ENCODE measurements around the gene GRXCR1.

The GRXCR1 gene

GRCh38 chr4:43014256-43014655 lies 121.7 kb downstream of the GRXCR1 start:
- Histone ChIP-seq H3K4me1 (ENCODE audit: control insufficient read depth, insufficient read depth, low read length) (no peaks in the 10 kb centered on the region), H3K27me3 (ENCODE audit: control insufficient read depth in 1 of 2, insufficient read depth in 2 of 2, low read length in 2 of 2) (no peaks in the 10 kb centered on the region), H3K4me3 (ENCODE audit: low read length in 2 of 2) (no peak overlapping the region), H3K9ac (ENCODE audit: low read length in 2 of 2) (no peak overlapping the region), H3K27ac (ENCODE audit: low read length) (no peak overlapping the region), H3K36me3 (ENCODE audit: control insufficient read depth in 2 of 2, insufficient read depth in 2 of 2, low read length in 2 of 2) (no peaks in the 10 kb centered on the region), H3K9me3 (ENCODE audit: control insufficient read depth in 2 of 2, low read length in 2 of 2) (no peaks in the 10 kb centered on the region)

- Histone ChIP-seq H3K27ac (ENCODE audit: low read length) (no peak overlapping the region), H3K36me3 (ENCODE audit: control insufficient read depth in 2 of 2, insufficient read depth in 2 of 2, low read length in 2 of 2) (no peaks in the 10 kb centered on the region), H3K9ac (ENCODE audit: low read length in 2 of 2) (no peak overlapping the region), H3K9me3 (ENCODE audit: control insufficient read depth in 2 of 2, low read length in 2 of 2) (no peaks in the 10 kb centered on the region), H3K27me3 (ENCODE audit: control insufficient read depth in 1 of 2, insufficient read depth in 2 of 2, low read length in 2 of 2) (no peaks in the 10 kb centered on the region), H3K4me3 (ENCODE audit: low read length in 2 of 2) (no peak overlapping the region), H3K4me1 (ENCODE audit: control insufficient read depth, insufficient read depth, low read length) (no peaks in the 10 kb centered on the region)
These were observed 149.1 kb downstream of the GRXCR1 start for GRCh38 chr4:43041632-43042031.

- Histone ChIP-seq H3K36me3 (ENCODE audit: control insufficient read depth in 2 of 2, insufficient read depth in 2 of 2, low read length in 2 of 2) (no peaks in the 10 kb centered on the region), H3K9ac (ENCODE audit: low read length in 2 of 2) (no peak overlapping the region), H3K27ac (ENCODE audit: low read length) (no peak overlapping the region), H3K4me1 (ENCODE audit: control insufficient read depth, insufficient read depth, low read length) (no peaks in the 10 kb centered on the region), H3K27me3 (ENCODE audit: control insufficient read depth in 1 of 2, insufficient read depth in 2 of 2, low read length in 2 of 2) (no peaks in the 10 kb centered on the region), H3K9me3 (ENCODE audit: control insufficient read depth in 2 of 2, low read length in 2 of 2) (no peaks in the 10 kb centered on the region), H3K4me3 (ENCODE audit: low read length in 2 of 2) (no peak overlapping the region)
These were observed 154.5 kb downstream of the GRXCR1 start for GRCh38 chr4:43047058-43047457.

GRCh38 chr4:43048570-43048969 lies 156.1 kb downstream of the GRXCR1 start:
- Histone ChIP-seq H3K27ac (ENCODE audit: low read length) (no peak overlapping the region), H3K4me3 (ENCODE audit: low read length in 2 of 2) (no peak overlapping the region), H3K27me3 (ENCODE audit: control insufficient read depth in 1 of 2, insufficient read depth in 2 of 2, low read length in 2 of 2) (no peaks in the 10 kb centered on the region), H3K9ac (ENCODE audit: low read length in 2 of 2) (no peak overlapping the region), H3K9me3 (ENCODE audit: control insufficient read depth in 2 of 2, low read length in 2 of 2) (no peaks in the 10 kb centered on the region), H3K36me3 (ENCODE audit: control insufficient read depth in 2 of 2, insufficient read depth in 2 of 2, low read length in 2 of 2) (no peaks in the 10 kb centered on the region), H3K4me1 (ENCODE audit: control insufficient read depth, insufficient read depth, low read length) (no peaks in the 10 kb centered on the region)

GRCh38 chr4:43049326-43049725 lies 156.8 kb downstream of the GRXCR1 start:
- Histone ChIP-seq H3K27ac (ENCODE audit: low read length) (no peak overlapping the region), H3K4me1 (ENCODE audit: control insufficient read depth, insufficient read depth, low read length) (no peaks in the 10 kb centered on the region), H3K27me3 (ENCODE audit: control insufficient read depth in 1 of 2, insufficient read depth in 2 of 2, low read length in 2 of 2) (no peaks in the 10 kb centered on the region), H3K9me3 (ENCODE audit: control insufficient read depth in 2 of 2, low read length in 2 of 2) (no peaks in the 10 kb centered on the region), H3K4me3 (ENCODE audit: low read length in 2 of 2) (no peak overlapping the region), H3K9ac (ENCODE audit: low read length in 2 of 2) (no peak overlapping the region), H3K36me3 (ENCODE audit: control insufficient read depth in 2 of 2, insufficient read depth in 2 of 2, low read length in 2 of 2) (no peaks in the 10 kb centered on the region)

GRCh38 chr4:43066415-43066814 lies 173.9 kb downstream of the GRXCR1 start:
- H3K4me3 ChIP-seq (ENCODE audit: low read length in 2 of 2) = no peak overlapping the region
- H3K9ac ChIP-seq (ENCODE audit: low read length in 2 of 2) = no peak overlapping the region
- no peaks in the 10 kb centered on the region for H3K9me3 ChIP-seq (ENCODE audit: control insufficient read depth in 2 of 2, low read length in 2 of 2)

GRCh38 chr4:43071069-43071468 lies 178.6 kb downstream of the GRXCR1 start:
- no peak overlapping the region for H3K27ac ChIP-seq (ENCODE audit: low read length)
- no peaks in the 10 kb centered on the region for H3K27me3 ChIP-seq (ENCODE audit: control insufficient read depth in 1 of 2, insufficient read depth in 2 of 2, low read length in 2 of 2)
- no peaks in the 10 kb centered on the region for H3K36me3 ChIP-seq (ENCODE audit: control insufficient read depth in 2 of 2, insufficient read depth in 2 of 2, low read length in 2 of 2)
- H3K9me3 ChIP-seq (ENCODE audit: control insufficient read depth in 2 of 2, low read length in 2 of 2) = no peaks in the 10 kb centered on the region
- H3K9ac ChIP-seq (ENCODE audit: low read length in 2 of 2) = no peak overlapping the region
- H3K4me3 ChIP-seq (ENCODE audit: low read length in 2 of 2) = no peak overlapping the region
- H3K4me1 ChIP-seq (ENCODE audit: control insufficient read depth, insufficient read depth, low read length) = no peaks in the 10 kb centered on the region

More at GRCh38 chr4:43066415-43066814, 173.9 kb downstream of the GRXCR1 start:
- Histone ChIP-seq H3K4me1 (ENCODE audit: control insufficient read depth, insufficient read depth, low read length) (no peaks in the 10 kb centered on the region), H3K27ac (ENCODE audit: low read length) (no peak overlapping the region), H3K27me3 (ENCODE audit: control insufficient read depth in 1 of 2, insufficient read depth in 2 of 2, low read length in 2 of 2) (no peaks in the 10 kb centered on the region), H3K36me3 (ENCODE audit: control insufficient read depth in 2 of 2, insufficient read depth in 2 of 2, low read length in 2 of 2) (no peaks in the 10 kb centered on the region)

Data from stomach smooth muscle (tissue), 2 donors.